Adrenal gland (tissue), 5 donors: ENCODE data around the gene FKBP2.

ENCODE experiments used
- CTCF ChIP-seq, 6 experiments: fragments of 450-650 bp in 4 of 6; fragments of 200-600 bp in 2 of 6; sonication (generic) in 1 of 6; IDR thresholded peaks; 1 replicate in 5 of 6; 2 replicates in 1 of 6; pipeline versions ENCODE4 v1.5.1 to v1.8.0; 2016 to 2021; ENCODE audit warnings: antibody characterized with exemption in 6 of 6, mild to moderate bottlenecking in 2 of 6, moderate library complexity in 1 of 6
- POLR2A ChIP-seq, 2 donors: fragments of 450-650 bp; IDR thresholded peaks; one replicate each; pipeline ENCODE4 v1.6.1; 2017; ENCODE audit warnings: antibody characterized with exemption in 2 of 2, mild to moderate bottlenecking in 2 of 2, moderate library complexity in 1 of 2
- donor health status: DM: no; HTN: no; CAD: no.

- TF ChIP-seq POLR2A (IDR thresholded peaks at IDR 0.05): no peak
- TF ChIP-seq CTCF (IDR thresholded peaks at IDR 0.05): no peak
Observed at GRCh38 chr11:64288353-64288750, 47.5 kb downstream of the FKBP2 start.
